ENCODE data around the gene ARF3.

ARF3 gene

DNA sequence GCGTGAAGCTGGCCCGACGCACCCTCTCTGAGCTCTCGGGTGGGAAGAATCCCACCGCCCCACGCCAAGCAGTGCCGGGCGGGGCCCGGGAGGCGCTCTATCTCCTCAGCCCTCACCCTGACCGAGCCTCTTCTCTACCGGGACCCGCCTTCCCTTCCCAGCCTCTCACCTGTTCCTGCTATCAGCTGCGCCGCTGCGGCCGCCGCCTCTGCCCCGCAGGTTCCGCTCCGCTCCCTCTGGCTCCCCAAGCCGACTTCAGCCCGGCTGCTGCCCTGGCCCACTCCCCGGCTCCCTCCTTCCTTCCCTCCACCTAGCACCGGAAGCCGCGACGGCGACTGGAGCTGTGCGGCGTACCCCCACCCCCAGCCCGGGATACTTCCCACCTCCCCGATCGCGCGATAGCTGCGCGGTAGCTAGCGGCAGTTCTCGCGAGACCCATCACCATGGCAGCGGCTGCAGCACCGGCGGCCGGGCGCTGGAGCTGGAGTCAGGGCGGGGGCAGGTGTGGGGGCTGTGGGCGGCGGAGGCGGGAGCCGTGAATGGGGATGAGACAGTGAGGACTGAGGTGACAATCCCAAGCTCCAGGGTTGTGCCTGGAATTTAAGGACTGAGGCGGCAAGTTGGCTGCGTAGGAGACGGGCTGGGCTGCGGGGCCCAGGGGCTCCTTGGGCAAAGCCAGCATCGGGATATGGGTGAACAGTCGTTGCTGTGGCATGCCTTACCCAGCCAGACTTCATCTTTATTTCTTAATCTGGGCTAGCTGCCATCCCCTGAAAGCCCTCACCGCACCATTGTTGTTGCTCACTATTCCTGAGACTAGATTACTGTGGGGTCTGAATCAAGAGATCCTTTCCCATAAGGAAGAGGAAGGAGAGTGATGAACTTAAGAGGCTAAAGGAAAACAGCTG lies at the start of gene ARF3:
ARF3 (minus strand) TSS at position 347 of the 908 bp plus-strand sequence. CDS start 16,392 bp downstream, outside the sequence.
- DNase-seq: peak; percentile 80 to 98 (median 94)
- intact Hi-C loops (cut with DNase I): no loop called here

DNA sequence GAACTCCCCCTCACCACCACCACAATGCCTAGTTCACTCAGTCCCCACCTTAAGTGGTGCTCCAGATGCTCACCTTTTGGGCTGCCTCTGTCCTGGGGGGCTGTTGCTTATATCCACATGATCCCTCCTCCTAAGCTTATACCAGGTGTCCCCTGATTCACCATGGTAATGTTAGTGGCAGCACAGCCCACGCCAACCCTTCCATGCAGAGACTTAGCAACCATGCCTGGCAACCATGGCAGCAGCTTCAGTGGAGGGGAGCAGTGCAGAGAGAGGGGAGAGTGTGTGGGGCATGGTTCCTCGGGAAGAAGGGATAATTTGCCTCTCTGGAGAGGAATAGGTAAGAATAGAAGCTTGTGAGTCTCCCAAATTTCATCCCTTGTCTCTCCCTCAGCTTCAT lies 43.1 kb upstream of the ARF3 start:
- DNase-seq: peak in 41 of 42 donors; percentile 42 to 93 (median 75)
- intact Hi-C loops (cut with DNase I): no loop called here

DNA sequence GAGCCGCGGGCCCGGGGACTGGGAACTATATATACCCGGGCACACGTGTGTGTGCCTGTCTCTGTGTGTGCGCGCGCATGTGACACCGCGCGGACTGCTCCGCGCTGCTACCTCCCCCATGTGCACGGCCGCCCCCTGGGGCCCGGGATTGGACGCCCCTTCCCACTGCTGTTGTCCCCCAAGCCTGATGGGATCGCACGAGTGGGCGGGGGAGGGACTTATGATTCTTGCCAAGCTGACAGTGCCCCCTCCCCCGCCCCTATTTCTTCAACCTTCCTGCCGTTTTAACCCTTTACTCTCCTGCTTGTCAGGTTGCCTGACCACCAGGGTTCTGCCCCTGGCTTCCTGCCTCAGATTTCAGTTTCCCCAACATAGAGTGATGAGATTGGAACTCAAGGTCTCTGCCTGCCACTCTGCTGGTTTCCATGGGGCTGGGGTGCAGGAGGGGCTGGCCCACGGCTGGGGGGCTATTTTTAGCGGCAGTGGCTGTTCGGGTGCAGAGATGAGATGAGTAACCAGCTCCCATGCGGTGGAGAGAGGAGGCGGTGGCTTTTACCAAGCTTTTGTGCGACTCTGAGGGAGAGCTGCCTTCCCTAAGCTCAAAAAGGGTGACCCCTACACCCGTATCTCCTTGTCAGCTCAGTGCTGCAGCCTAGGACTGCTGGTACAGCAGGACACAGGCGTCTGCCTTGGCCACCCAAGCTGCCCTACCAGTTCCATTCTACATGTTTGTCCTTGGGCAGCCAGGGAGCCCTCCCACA lies 42.3 kb upstream of the ARF3 start, which contains the start of gene DDN:
DDN (minus strand) TSS at position 5 of the 761 bp plus-strand sequence. CDS start 88 bp downstream, outside the sequence.
- intact Hi-C loops (cut with DNase I): no loop called here
- DNase-seq: peak in 40 of 42 donors; percentile 47 to 88 (median 72)

GRCh38 chr12:48998497-48999353 lies 41.4 kb upstream of the ARF3 start:
- intact Hi-C loops (cut with DNase I): no loop called here
- peak in 32 of 42 donors; percentile 30 to 85 (median 63) for DNase-seq

GRCh38 chr12:48997719-48998496 lies 40.6 kb upstream of the ARF3 start:
- peak in 23 of 42 donors; percentile 19 to 65 (median 47) for DNase-seq
- intact Hi-C loops (cut with DNase I): no loop called here

DNA sequence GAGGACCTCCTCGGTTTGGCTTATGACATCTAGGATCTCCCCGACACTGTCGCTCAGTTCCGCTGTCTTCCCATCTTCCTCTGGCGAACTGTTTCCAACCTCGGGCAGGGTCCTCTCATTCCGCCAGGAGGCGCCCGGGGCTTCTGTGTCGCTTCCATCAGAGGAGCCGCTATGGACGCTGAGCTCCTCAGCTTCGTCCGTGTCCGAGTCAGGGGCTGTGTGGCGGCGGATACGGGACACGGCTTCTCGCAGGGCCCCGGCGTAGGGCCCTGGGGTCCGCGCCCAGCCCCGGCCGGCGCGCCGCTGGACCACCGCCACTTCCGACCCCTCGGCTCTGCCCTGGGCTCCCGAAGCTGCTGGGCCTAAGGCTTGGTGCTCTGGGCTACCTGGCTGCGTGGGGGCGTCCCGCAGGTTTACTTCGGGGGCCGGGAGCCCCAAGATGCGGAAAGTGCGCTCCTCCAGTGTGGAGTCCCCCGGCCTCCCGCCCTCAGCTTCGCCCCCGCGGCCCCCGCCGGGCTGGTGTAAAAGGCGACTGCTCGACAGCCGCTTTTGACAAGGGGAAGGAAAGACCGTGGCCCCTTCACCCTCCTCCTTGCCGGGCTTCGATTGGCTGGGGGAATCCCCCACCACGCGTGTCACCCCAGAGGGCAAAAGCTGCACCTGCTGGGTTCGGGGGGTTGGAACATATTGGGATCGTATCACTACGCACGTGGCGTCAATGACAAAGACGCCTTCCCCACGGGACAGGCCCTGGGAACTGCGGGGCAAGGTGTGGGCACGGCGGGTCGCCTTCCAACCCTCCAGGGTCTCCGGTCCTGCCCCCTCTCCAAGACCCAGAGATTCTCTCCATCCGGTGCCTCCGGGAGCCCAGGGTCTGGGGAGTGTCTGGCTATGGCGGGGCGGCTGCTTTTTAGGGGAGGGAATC lies 39.8 kb upstream of the ARF3 start:
- intact Hi-C loops (cut with DNase I): no loop called here
- peak; percentile 65 to 92 (median 84) for DNase-seq

- DNase-seq: peak; percentile 76 to 94 (median 85)
- intact Hi-C loops (cut with DNase I): no loop called here
These were observed 38.0 kb upstream of the ARF3 start for GRCh38 chr12:48995086-48995879.

- intact Hi-C loops (cut with DNase I): no loop called here
- no peak for DNase-seq
These were observed 37.2 kb upstream of the ARF3 start for GRCh38 chr12:48994224-48995085.

DNA sequence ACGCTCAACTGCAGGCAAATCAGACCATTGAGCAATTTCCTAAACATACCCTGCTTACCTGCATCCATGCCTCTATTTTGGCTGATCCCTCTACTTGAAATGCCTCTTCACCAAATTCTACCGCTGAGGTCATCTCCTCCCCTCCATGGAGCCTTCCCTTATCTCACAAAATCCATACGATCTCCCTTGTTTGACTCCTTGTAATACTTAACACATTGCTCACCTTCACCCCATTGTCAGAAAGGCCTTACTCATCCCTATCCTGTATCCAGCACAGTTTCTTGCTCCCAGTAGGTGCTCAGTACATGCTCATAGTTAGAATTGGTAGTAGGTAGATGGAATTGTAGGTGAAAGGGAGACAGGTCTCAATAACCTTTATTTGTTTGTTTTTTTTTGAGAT lies 36.5 kb upstream of the ARF3 start:
- intact Hi-C loops (cut with DNase I): no loop called here

GRCh38 chr12:48991247-48992050 lies 34.2 kb upstream of the ARF3 start:
- DNase-seq: no peak
- intact Hi-C loops (cut with DNase I): no loop called here

More for the DNA sequence above, 36.5 kb upstream of the ARF3 start:
- no peak for DNase-seq

GRCh38 chr12:48990552-48990951 lies 33.3 kb upstream of the ARF3 start:
- no peak for DNase-seq
- intact Hi-C loops (cut with DNase I): no loop called here

GRCh38 chr12:48988030-48988649 lies 30.9 kb upstream of the ARF3 start:
- DNase-seq: peak in 39 of 42 donors; percentile 39 to 90 (median 74)
- intact Hi-C loops (cut with DNase I): no loop called here

DNA sequence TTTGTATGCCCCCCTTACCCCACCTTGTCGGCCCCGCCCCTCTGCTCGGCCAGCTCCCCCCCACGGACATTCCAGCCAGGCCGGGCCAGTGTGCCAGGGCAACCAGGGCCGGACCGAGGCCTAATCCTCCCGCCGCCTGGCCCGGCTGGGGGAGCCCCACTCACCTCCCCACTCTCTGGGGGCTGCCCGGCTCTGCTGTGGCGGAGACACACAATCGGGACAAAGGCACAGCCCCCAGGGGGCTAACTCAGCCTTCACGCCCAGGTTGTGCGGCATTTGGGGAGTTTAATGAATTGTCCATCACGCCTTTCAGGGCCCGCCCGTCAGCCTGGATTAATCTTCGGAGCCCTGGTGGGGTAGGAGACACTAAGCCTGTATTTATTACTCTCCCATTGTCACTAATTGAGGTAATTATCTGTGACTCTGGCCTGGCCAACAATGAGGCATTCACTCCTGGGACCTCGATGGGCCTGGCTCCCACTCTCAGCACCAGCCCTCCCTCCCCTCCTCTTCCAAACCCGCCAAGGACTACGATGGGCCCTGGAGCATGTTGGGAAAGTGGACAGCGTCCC lies 29.5 kb upstream of the ARF3 start:
- DNase-seq: no peak
- intact Hi-C loops (cut with DNase I): no loop called here

GRCh38 chr12:48985901-48986300 lies 28.6 kb upstream of the ARF3 start:
- DNase-seq: no peak
- intact Hi-C loops (cut with DNase I): no loop called here
